BJ (cell line): Measurements from ENCODE around the gene KCNS3. TPM values are rescaled to one million over a fixed set of nuclear protein-coding genes. Genes with fewer than 3 reads are reported as not detected.

ENCODE experiments used
- CTCF ChIA-PET: fragments of 350-600 bp; formaldehyde crosslinking; extraction: SDS; loops from one replicate; lab custom pipeline; 2021; ENCODE audit warnings: antibody characterized with exemption, inconsistent platforms; lab: Yijun Ruan, JAX
- POLR2A ChIA-PET: fragments of 300-600 bp; sonication (Branson Sonifier 250); formaldehyde crosslinking; extraction: SDS; loops from one replicate; lab custom pipeline; 2021; ENCODE audit warnings: antibody characterized with exemption; lab: Charles Lee
- DNase-seq: peaks from one replicate; pipeline ENCODE4 v3.0.0-alpha.2; 2011; ENCODE audit warnings: low read depth
- H3K27me3 ChIP-seq: 2 replicates; pipeline ENCODE4 v1.6.0; 2011; ENCODE audit warnings: low read length; ENCODE audit not compliant: control insufficient read depth, insufficient read depth
- H3K36me3 ChIP-seq: 2 replicates; pipeline ENCODE4 v1.5.1; 2011; ENCODE audit warnings: low read length; ENCODE audit not compliant: control insufficient read depth, insufficient read depth
- H3K4me3 ChIP-seq: 2 replicates; pipeline ENCODE4 v1.5.1; 2011; ENCODE audit warnings: low read depth, mild to moderate bottlenecking, control low read depth, low read length
- CTCF ChIP-seq: IDR thresholded peaks from 2 replicates; pipeline ENCODE4 v1.5.1; 2011; ENCODE audit warnings: low read depth, mild to moderate bottlenecking, control low read depth, inconsistent platforms, low read length, moderate library complexity; ENCODE audit not compliant: insufficient read depth
- polyA plus RNA-seq: library from polyadenylated mRNA; depleted of rRNA; stranded (reverse); fragments of >200 nt; gene quantifications from 2 replicates; pipeline ENCODE4 v1.2.3, GENCODE V29; 2011

KCNS3 gene
- polyA plus RNA-seq, 1 experiment = 4.9 TPM

- TF ChIP-seq CTCF = no peak
- ChIA-PET CTCF (interaction anchor here (0.8 kb wide), 1 partner anchor 10 kb away, joined by 3 read pairs; no protein-coding TSS in a partner anchor), POLR2A (no interaction called here)
- H3K27me3 ChIP-seq = no peaks in the 10 kb centered on the region
- no peak overlapping the region for H3K4me3 ChIP-seq
- no peaks in the 10 kb centered on the region for H3K36me3 ChIP-seq
- no peak for DNase-seq
These were observed 14.5 kb downstream of the KCNS3 start for GRCh38 chr2:17892770-17893534.

- no peak for TF ChIP-seq CTCF
- no peak overlapping the region for H3K4me3 ChIP-seq
- ChIA-PET CTCF (no interaction called here), POLR2A (no interaction called here)
- no peaks in the 10 kb centered on the region for H3K36me3 ChIP-seq
- no peak for DNase-seq
- H3K27me3 ChIP-seq = no peaks in the 10 kb centered on the region
These were observed 15.5 kb downstream of the KCNS3 start for GRCh38 chr2:17894005-17894404.

- ChIA-PET POLR2A (no interaction called here), CTCF (no interaction called here)
- Histone ChIP-seq H3K27me3 (no peaks in the 10 kb centered on the region), H3K4me3 (no peak overlapping the region), H3K36me3 (no peaks in the 10 kb centered on the region)
- no peak for TF ChIP-seq CTCF
- DNase-seq = no peak
These were observed 16.1 kb downstream of the KCNS3 start for GRCh38 chr2:17894556-17894955.

- ChIA-PET POLR2A (no interaction called here), CTCF (interaction anchor here (0.7 kb wide), 1 partner anchor 33 kb away, joined by 3 read pairs; no protein-coding TSS in a partner anchor)
- no peaks in the 10 kb centered on the region for H3K27me3 ChIP-seq
- TF ChIP-seq CTCF = no peak
- no peak for DNase-seq
- H3K36me3 ChIP-seq = no peaks in the 10 kb centered on the region
- no peak overlapping the region for H3K4me3 ChIP-seq
These were observed 21.4 kb downstream of the KCNS3 start for GRCh38 chr2:17899871-17900270.

GRCh38 chr2:17901246-17901645, 22.8 kb downstream of the KCNS3 start:
- Histone ChIP-seq H3K36me3 (no peaks in the 10 kb centered on the region), H3K27me3 (no peaks in the 10 kb centered on the region), H3K4me3 (no peak overlapping the region)
- no peak for TF ChIP-seq CTCF
- CTCF ChIA-PET = no interaction called here
- POLR2A ChIA-PET = no interaction called here
- DNase-seq = no peak
